Activated T-cell treated with anti-CD3 and anti-CD28 coated beads for 48 hours (primary cell): ENCODE data around the gene MTFMT.
A peak's percentile ranks its signal among the peaks of the same experiment; 100 is the strongest.
"Not testable (repeated sequence)": the region's sequence is repeated elsewhere in the genome, so short reads cannot be mapped to it uniquely, and the experiment has no call there.

Experiments
- DNase-seq: peaks from one replicate; pipeline ENCODE4 v3.0.0-alpha.2; 2020; ENCODE audit warnings: low read depth

Gene MTFMT

DNA sequence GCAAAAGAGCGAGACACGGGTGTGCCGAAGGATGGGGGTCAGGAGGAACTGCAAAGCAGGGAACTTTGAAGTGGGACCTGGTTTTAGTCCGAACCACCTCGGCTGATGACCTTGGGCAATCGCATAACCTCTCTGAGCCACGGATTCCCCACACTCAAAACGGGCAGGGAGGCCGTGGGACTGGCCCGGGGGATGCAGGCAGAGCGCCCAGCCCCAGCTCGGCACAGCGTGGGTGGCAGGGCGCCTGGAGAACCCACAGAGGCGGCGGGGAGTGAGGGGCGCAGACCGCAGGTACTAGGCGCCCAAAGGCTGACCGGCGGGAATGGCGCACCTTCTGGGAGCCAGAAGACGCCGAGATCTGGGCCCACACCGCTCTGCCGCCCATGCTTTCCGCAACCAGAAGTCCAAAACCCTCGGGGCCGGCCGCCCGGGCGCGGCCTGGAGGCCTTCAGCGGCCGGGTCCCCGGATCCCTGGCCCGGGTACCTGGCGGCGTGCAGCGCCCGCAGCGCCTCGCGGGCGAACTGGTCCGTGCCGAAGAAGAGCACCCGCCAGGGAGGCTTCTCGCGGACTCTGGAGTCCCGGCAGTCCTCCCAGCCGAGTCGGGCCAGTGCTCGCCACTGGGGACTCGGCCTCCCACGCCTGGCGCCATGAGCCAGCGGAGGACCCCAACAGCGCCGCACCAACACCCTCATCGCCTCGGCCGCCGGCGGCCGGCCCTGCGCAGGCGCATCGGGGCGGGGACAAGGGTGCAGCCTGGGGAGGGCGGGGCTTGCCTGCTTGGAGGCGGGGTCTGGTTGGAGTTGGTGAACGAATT lies at the start of gene MTFMT:
Gene MTFMT (minus strand): TSS at position 719 of the 815 bp plus-strand sequence. CDS start 26 bp downstream, at position 693.
- DNase-seq = peak; percentile 95

DNA sequence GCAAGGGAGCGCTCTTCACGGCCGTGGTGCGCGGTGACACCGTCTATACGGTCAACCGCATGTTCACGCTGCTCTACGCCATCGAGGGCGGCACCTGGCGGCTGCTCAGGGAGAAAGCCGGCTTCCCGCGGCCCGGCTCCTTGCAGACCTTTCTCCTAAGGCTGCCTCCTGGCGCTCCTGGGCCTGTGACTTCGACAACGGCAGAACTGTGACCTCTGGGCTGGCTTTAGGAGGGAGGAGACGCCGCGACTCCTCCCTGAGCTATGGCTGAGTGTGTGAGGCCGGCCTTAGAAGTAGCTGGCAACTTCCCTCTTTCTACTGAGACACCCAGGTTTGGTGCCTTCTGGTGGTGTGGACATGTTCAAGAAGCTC lies 48.5 kb upstream of the MTFMT start:
- DNase-seq = peak; percentile 52

DNA sequence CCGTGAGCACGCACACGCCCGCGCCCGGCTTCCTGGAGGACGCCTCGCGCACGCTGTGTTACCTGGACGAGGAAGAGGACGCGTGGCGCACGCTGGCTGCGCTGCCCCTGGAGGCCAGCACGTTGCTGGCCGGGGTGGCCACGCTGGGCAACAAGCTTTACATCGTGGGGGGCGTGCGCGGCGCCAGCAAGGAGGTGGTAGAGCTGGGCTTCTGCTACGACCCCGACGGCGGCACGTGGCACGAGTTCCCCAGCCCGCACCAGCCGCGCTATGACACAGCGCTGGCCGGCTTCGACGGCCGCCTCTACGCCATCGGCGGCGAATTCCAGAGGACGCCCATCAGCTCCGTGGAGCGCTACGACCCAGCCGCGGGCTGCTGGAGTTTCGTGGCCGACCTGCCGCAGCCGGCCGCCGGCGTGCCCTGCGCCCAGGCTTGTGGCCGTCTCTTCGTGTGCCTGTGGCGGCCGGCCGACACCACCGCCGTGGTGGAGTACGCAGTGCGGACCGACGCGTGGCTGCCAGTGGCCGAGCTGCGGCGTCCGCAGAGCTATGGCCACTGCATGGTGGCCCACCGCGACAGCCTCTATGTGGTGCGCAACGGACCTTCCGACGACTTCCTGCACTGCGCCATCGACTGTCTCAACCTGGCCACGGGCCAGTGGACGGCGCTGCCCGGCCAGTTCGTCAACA lies 48.0 kb upstream of the MTFMT start:
- no peak for DNase-seq

DNA sequence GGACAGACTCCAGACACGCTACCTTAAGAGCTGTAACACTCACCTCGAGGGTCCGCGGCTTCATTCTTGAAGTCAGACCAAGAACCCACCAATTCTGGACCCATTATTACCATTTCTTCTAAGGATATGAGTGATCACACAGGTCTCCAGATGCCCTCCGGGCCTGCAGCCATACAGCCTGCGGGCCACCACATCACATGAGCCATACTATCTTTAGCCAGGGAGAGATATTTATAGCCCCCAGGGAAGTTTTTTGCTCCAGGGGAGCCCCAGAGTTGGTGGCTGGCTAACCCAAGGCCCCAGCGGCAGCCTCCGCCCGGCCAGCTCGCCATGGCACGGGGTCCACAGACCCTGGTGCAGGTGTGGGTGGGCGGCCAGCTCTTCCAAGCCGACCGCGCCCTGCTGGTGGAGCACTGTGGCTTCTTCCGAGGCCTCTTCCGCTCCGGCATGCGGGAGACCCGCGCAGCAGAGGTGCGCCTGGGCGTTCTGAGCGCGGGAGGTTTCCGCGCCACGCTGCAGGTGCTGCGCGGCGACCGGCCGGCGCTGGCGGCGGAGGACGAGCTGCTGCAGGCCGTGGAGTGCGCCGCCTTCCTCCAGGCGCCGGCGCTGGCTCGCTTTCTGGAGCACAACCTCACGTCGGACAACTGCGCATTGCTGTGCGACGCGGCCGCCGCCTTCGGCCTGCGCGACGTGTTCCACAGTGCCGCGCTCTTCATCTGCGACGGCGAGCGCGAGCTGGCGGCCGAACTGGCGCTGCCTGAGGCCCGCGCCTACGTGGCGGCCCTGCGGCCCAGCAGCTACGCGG lies 47.2 kb upstream of the MTFMT start, which contains the start of gene KBTBD13:
Gene KBTBD13 (plus strand): TSS at position 261 of the 805 bp plus-strand sequence. CDS start 70 bp downstream, at position 331.
- no peak for DNase-seq

DNA sequence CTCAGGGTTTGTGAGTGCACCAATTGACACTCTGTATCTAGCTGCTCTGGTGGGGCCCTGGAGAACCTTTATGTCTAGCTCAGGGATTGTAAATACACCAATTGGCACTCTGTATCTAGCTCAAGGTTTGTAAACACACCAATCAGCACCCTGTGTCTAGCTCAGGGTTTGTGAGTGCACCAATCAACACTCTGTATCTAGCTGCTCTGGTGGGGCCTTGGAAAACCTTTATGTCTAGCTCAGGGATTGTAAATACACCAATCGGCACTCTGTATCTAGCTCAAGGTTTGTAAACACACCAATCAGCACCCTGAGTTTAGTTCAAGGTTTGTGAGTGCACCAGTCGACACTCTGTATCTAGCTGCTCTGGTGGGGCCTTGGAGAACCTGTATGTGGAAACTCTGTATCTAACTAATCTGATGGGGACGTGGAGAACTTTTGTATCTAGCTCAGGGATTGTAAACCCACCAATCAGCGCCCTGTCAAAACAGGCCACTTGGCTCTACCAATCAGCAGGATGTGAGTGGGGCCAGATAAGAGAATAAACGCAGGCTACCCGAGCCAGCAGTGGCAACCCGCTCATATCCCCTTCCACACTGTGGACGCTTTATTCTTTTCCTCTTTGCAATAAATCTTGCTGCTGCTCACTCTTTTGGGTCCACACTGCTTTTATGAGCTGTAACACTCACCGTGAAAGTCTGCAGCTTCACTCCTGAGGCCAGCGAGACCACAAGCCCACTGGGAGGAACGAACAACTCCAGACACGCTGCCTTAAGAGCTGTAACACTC lies 46.4 kb upstream of the MTFMT start:
- not testable (repeated sequence) for DNase-seq

DNA sequence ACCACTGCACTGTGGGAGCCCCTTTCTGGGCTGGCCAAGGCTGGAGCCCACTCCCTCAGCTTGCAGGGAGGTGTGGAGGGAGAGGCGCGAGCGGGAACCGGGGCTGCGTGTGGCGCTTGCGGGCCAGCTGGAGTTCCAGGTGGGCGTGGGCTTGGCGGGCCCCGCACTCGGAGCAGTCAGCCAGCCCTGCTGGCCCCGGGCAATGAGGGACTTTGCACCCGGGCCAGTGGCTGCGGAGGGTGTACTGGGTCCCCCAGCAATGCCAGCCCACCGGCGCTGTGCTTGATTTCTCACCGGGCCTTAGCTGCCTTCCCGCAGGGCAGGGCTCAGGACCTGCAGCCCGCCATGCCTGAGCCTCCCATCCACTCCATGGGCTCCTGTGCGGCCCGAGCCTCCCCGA lies 45.5 kb upstream of the MTFMT start:
- not testable (repeated sequence) for DNase-seq

DNA sequence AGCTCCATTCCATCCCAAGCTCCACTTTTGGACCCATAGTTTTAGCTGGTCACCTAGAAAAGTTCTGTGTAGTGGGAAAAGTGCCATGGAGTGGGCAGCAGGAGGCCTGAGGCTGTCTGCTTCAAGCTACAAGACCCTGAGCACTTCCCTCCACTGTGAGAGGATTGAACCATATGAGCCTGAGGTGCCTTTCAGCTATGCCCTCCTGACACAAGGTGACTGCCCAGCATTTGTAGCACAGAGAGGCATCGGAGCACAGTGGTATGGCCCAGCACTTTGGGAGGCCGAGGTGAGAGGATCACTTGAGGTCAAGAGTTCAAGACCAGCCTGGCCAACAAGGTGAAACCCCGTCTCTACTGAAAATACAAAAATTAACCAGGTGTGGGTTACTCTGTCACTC lies 43.2 kb upstream of the MTFMT start:
- DNase-seq = no peak

DNA sequence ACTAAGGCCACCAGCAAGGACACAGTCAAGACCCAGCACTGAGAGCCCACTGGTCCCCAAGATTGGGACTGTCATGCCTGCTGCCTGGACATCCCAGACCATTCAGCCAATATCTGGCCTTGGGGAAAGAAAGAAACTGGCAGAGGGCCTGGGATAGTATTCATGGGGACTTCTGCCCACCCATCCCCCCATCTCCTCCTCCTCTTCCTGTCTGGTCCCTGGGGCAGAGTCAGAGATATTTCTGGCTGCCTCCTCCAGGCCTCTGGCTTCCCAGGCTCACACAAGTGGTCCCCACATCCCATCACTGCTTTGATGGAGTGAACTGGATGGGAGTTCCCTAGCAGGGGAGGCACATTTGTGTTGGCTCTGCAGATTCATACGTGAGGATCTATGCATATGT lies 42.6 kb upstream of the MTFMT start:
- DNase-seq = no peak

DNA sequence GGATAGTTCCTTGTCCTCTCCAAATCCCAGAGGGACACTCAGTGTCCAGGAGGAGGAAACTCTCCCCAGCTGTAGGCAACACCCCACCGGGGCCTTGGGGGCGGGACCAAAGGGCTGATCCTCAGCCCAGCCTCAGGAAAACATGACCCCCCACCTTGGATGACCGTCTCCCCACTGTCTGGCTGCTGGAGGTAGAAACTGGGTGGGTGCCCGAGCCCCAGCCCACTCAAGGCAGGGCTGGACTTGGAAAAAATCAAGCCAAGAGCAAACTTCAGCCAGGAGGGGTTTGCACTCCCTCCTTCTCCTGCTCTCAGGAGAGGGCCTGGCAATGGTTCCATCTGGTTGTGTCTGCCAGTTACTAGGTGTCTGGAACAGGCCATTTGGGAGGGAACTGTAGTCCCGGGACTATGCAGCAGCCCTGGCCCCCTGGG lies 42.0 kb upstream of the MTFMT start:
- DNase-seq = no peak

DNA sequence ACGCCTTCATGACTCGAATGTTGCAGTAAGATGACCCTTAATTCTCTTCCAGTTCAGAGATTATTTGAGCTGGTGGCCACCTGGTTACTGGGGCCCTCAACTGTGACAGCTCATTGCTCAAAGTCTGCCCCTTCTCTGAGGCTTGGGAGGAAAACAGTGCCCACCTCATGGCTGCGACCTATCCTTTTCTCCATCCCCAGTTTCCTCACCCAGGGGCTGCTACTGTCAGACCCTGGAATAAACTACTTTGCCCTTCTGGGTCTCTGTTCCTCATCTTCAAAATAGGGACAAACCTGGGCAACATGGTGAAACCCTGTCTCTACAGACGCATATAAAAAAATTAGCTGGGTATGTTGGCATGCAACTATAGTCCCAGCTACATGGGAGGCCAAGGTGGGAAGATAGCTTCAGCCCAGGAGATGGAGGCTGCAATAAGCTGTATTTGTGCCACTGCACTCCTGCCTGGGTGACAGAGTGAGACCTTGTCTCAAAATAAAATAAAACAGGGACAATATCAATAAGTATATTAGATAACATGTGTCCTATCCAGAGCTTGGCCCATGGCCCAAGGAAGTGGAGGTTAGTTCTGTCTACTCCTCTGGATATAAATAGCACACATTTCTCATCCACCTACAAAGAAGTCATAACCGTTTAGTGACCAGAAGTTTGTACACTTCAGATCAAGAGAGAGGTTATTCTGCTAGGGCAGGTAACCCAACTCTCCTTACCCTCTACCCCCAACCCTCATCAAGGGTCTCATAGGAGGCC lies 40.5 kb upstream of the MTFMT start:
- no peak for DNase-seq

DNA sequence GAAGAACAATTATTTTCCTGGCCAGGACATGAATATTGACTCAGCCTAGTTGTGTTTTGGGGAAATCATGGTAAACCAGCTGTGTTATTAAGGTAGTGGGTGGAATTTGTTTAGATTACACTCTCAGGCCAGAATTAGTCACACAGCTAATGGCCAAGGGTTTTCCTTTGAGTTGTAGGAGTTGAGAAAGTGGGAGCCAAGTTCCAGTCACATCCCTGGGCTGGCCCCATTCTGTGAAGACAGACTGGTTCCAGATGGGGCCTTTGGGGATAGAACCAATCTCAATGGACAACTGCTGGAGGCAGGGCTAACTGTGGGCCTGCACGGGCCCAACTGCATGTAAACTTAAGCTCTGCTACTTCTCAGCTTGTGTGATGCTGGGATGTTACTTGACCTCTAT lies 39.7 kb upstream of the MTFMT start:
- no peak for DNase-seq

DNA sequence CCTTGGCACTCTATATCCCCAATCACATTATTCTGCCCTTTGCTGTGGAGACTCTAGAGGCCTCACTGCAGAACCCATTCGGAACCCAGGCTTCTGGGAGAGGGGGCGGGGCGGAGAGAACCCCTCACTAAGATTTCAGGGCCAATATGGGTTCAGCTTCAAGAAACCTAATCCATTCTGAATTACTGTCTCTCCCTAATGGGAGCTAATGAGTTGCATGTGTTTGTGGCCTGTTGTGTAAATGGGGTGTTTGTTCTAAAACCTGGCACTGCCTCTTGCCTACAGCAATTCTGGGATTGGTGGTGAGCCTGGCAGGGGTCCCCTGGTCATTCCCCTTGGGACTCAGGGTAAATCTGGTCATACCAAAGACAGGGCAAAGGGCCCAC lies 39.0 kb upstream of the MTFMT start:
- DNase-seq = no peak

DNA sequence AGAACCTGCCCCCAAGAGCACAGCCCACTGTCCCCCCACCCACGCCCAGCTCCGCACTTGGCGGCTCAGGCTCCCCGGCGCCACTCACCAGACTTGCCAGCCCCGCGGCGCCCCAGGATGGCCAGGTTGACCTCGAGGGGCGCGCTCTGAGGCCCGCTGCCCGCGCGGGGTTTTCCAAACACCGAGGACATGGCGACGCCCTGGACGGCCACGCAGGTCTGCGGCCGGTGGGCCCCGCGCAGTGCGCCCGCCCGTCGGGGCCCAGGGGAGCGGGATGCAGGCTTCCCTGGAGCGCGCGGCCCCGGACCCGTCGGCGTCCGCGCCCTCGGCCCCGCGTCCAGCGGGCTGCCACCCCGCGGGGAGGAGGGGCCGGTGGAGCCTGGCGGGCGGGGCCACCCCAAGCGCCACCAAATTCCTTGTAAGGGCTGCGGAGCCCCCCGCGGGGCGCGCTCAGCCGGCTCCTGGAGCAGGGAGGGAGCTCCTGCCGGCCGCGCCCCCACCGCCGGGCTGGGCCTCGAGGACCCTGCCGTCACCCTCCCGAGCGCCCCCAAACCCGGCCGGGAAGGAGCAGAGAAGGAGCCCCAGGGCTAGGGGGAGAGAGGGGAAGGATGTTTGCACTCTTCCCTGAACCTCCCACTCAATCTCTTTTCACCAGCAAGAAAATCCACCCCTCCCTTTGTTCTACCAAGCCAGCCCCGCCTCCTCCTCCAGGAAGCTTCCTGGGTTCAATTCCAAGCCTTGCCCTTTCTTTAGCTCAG lies 38.4 kb upstream of the MTFMT start, which contains the start of gene RASL12:
Gene RASL12 (minus strand): TSS at position 347 of the 758 bp plus-strand sequence. CDS start 156 bp downstream, at position 191.
- no peak for DNase-seq

DNA sequence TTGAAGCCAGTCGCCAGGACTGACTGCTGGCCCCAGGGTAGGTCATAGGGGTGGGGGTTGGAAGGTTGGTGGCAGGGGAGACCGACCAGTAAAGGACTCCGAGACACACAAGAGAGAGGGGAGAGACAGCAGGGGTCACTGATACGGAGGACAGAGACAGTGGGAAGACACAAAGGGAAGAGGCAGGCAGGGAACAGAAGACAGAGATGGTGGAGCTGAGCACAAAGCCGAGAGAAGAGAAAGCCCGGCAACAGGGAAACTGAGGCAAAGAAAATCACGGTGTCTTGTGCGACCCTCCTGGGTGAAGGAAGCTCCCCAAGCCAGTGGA lies 37.8 kb upstream of the MTFMT start:
- no peak for DNase-seq

DNA sequence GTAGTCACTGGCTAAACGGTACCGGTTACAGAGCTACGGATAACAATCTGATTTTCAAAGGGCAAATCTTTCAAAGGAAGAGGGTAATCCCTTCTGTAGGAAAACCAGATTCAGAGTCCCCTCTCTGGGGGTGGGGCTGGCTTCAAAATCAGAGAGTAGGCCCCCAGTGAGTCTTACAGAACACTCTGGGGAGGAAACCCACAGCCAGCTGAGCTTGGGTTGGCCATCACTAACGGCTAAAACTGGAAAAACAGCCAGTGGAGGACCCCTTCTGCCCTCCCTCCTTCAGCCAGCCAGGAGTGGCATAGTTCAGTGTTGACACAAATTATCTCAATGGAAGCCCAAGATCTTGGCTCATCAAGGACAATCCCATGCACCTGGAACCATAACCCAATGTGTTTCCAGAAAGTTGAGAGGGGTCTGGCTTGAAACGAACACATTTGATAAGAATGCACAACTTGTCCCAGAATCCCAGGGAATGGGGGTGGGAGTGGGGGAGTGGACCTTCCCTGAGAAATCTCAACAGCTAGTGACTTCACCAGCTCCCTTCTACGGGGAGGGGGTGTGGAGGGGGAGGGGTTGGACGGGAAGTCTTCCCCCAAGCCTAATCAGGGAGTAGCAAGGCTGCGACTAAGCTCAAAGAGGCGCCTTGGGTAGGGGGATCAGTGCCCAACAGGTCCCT lies 37.3 kb upstream of the MTFMT start:
- no peak for DNase-seq

DNA sequence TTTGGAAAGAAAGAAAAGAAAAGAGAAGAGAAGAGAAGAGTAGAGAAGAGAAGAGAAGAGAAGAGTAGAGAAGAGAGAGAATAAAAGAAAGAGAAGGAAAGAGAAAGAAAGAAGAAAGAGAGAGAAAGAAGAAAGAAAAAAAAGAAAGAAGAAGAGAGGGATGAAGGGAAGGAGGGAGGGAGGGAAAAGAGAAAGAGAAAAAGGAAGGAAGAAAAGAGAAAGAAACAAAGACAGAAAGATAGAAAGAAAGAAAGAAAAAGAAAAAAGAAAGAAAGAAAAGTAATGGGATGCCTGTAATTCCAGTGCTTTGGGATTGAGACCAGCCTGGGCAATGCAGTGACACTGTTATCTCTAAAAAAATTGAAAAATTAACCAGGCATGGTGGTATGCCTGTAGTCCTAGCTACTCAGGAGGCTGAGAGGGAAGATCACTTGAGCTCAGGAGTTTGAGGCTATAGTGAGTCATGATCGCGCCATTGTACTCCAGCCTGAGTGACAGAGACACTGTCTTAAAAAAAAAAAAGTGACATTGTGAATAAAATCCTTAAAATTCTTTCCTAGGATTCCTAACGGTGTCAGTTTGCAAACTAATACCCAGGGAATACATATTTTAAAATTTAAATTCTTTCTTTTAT lies 36.7 kb upstream of the MTFMT start:
- DNase-seq = no peak

DNA sequence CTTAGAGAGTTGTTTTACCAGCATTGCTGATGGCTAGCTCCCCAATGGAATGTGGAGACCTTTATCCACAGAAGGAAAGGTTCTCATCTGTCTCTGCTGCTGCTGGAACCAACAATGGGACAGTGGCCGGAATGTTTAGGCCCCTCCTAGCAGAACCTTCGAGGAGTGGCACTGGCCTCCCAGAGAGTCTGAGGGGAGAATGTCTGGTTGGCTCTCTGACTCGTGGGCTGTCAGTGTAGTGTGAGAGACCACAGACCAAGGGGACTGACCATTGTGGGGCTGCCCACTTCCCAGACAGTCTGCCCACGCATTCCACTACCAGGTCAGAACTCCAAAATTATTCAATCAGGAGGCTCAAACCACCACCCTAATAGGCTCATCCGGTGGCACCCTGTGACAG lies 33.3 kb upstream of the MTFMT start:
- DNase-seq = no peak

DNA sequence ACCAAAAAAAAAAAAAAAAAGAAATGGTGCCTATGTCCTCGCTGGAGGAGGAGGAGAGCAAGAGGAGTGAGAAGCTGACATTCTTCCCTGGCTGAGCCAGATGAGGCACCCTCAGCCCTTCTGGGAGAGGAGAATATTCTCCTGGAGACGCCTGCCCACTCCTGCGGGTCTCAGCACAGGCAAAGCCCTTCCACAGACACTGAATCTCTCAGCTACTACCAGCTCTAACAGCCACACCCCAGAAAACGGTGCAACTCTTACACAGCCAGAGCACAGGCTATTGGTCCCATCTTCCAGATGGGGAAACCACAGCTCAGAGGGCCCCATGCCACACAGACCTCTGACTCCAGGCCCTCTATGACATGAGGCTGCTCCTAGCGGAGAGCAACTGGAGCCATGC lies 32.6 kb upstream of the MTFMT start:
- no peak for DNase-seq
